OCI-LY1 (cell line): ENCODE data around the gene GPR101.

Experiments used
- H2AFZ ChIP-seq: fragments of 200-600 bp; sonication (generic), shearing (Covaris generic); 2 replicates; pipeline ENCODE4 v1.6.0; 2014; ENCODE audit warnings: antibody characterized with exemption, mild to moderate bottlenecking, low read length
- H3F3A ChIP-seq: fragments of 200-600 bp; sonication (generic), shearing (Covaris generic); 2 replicates; pipeline ENCODE4 v1.6.0; 2014; ENCODE audit warnings: mild to moderate bottlenecking, antibody characterized with exemption, low read length, moderate library complexity; ENCODE audit not compliant: insufficient read depth
- H3K27ac ChIP-seq: fragments of 200-600 bp; sonication (generic); 2 replicates; pipeline ENCODE4 v1.5.1; 2014; ENCODE audit warnings: low read length, mixed run types, mild to moderate bottlenecking, low read depth; ENCODE audit not compliant: poor library complexity, severe bottlenecking
- H3K27me3 ChIP-seq: fragments of 200-600 bp; sonication (generic); 2 replicates; pipeline ENCODE4 v1.6.0; 2014; ENCODE audit warnings: antibody characterized with exemption, mild to moderate bottlenecking, low read length, moderate library complexity; ENCODE audit not compliant: insufficient read depth
- H3K36me3 ChIP-seq: fragments of 200-600 bp; sonication (generic); 2 replicates; pipeline ENCODE4 v1.6.1; 2014; ENCODE audit warnings: mild to moderate bottlenecking, antibody characterized with exemption, low read length, moderate library complexity, mixed read lengths; ENCODE audit not compliant: insufficient read depth
- H3K4me1 ChIP-seq: fragments of 200-600 bp; sonication (generic); 2 replicates; pipeline ENCODE4 v1.5.1; 2014; ENCODE audit warnings: mild to moderate bottlenecking, low read length, moderate library complexity; ENCODE audit not compliant: insufficient read depth, severe bottlenecking
- H3K4me2 ChIP-seq: fragments of 200-600 bp; sonication (generic), shearing (Covaris generic); 2 replicates; pipeline ENCODE4 v1.6.1; 2014; ENCODE audit warnings: low read length
- H3K4me3 ChIP-seq: fragments of 200-600 bp; sonication (generic); 2 replicates; pipeline ENCODE4 v1.5.1; 2014; ENCODE audit warnings: low read length, low read depth, mild to moderate bottlenecking, mixed read lengths; ENCODE audit not compliant: poor library complexity, severe bottlenecking
- H3K79me2 ChIP-seq: fragments of 200-600 bp; shearing (Covaris generic); 2 replicates; pipeline ENCODE4 v1.6.1; 2016; ENCODE audit warnings: mixed run types, low read length, mixed read lengths; ENCODE audit not compliant: insufficient read depth
- H3K9ac ChIP-seq: fragments of 200-600 bp; sonication (generic), shearing (Covaris generic); 2 replicates; pipeline ENCODE4 v1.6.1; 2014; ENCODE audit warnings: mild to moderate bottlenecking, low read length, mixed read lengths
- H3K9me2 ChIP-seq: fragments of 200-600 bp; sonication (generic), shearing (Covaris generic); 2 replicates; pipeline ENCODE4 v1.6.1; 2014; ENCODE audit warnings: low read depth, mild to moderate bottlenecking, low read length, mixed read lengths
- H3K9me3 ChIP-seq: fragments of 200-600 bp; shearing (Covaris generic); 2 replicates; pipeline ENCODE4 v1.6.1; 2014; ENCODE audit warnings: low read length, mixed read lengths
- H4K20me1 ChIP-seq: fragments of 200-600 bp; sonication (generic), shearing (Covaris generic); 2 replicates; pipeline ENCODE4 v1.6.0; 2016; ENCODE audit warnings: mild to moderate bottlenecking, low read length; ENCODE audit not compliant: insufficient read depth
- EZH2 ChIP-seq: fragments of 200-600 bp; sonication (generic), shearing (Covaris generic); IDR thresholded peaks from 2 replicates; pipeline ENCODE4 v1.8.0; 2017; ENCODE audit warnings: borderline replicate concordance, mixed run types, mild to moderate bottlenecking, antibody characterized with exemption, low read length, moderate library complexity, mixed read lengths
- TF ChIP-seq, protein P1 (sequence below): fragments of 200-600 bp; sonication (generic), shearing (Covaris generic); IDR thresholded peaks from 2 replicates; pipeline ENCODE4 v1.5.1; 2017; ENCODE audit warnings: mild to moderate bottlenecking, antibody characterized with exemption, low read length, moderate library complexity, mixed read lengths

Gene GPR101

DNA sequence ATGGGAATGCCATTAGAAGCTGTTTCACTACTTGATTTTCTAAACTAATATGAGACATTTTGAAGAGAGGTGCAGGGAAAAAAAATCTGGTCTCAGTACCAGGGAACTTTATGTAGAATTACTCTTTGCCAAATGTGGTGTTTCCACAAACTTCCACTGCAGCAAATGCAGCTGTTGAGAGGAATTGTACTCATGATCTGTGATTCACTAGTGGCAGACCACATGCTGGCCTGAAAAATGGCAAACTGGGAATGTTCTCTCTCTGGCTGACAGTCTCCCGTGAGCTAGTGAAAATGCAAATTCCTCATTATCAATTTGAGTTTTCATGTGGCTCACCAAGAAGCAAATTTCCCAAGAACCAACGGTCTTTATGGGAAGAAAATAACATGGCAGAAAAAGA lies 37.8 kb upstream of the GPR101 start:
- Histone ChIP-seq H3F3A (no peaks in the 10 kb centered on the region), H3K9me2 (no peaks in the 10 kb centered on the region), H4K20me1 (no peaks in the 10 kb centered on the region), H3K36me3 (no peaks in the 10 kb centered on the region), H3K27ac (no peak overlapping the region), H3K4me2 (no peak overlapping the region), H3K4me3 (no peak overlapping the region), H2AFZ (no peak overlapping the region), H3K9ac (no peak overlapping the region), H3K27me3 (no peaks in the 10 kb centered on the region), H3K9me3 (no peaks in the 10 kb centered on the region), H3K79me2 (no peaks in the 10 kb centered on the region), H3K4me1 (no peaks in the 10 kb centered on the region)
- no peak for TF ChIP-seq EZH2
- TF ChIP-seq, protein P1, sequence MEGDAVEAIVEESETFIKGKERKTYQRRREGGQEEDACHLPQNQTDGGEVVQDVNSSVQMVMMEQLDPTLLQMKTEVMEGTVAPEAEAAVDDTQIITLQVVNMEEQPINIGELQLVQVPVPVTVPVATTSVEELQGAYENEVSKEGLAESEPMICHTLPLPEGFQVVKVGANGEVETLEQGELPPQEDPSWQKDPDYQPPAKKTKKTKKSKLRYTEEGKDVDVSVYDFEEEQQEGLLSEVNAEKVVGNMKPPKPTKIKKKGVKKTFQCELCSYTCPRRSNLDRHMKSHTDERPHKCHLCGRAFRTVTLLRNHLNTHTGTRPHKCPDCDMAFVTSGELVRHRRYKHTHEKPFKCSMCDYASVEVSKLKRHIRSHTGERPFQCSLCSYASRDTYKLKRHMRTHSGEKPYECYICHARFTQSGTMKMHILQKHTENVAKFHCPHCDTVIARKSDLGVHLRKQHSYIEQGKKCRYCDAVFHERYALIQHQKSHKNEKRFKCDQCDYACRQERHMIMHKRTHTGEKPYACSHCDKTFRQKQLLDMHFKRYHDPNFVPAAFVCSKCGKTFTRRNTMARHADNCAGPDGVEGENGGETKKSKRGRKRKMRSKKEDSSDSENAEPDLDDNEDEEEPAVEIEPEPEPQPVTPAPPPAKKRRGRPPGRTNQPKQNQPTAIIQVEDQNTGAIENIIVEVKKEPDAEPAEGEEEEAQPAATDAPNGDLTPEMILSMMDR = no peak

DNA sequence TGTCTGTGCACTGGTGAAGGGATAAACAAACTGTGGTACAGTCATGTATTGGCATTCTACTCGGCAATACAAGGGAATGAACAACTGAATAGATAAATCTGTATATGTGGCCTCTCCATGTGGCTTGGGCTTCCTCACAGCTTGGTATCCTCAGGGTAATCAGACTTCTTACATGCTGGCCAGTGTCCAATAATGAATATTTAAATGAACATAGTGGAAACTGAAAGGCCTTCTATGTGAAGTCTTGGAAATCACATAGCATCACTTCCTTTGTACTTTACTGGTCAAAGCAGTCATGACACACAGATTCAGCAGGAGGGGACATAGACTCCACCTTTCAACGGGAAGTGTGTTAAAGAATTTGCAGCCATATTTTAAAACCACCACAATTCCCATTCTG lies 33.4 kb upstream of the GPR101 start:
- no peak overlapping the region for H3K9ac ChIP-seq
- no peaks in the 10 kb centered on the region for H3K9me3 ChIP-seq
- H3K4me2 ChIP-seq = no peak overlapping the region
- no peak overlapping the region for H3K27ac ChIP-seq
- TF ChIP-seq, protein P1 = no peak
- TF ChIP-seq EZH2 = no peak
- H3K27me3 ChIP-seq = no peaks in the 10 kb centered on the region
- no peak overlapping the region for H2AFZ ChIP-seq
- no peaks in the 10 kb centered on the region for H3F3A ChIP-seq
- H4K20me1 ChIP-seq = no peaks in the 10 kb centered on the region
- H3K36me3 ChIP-seq = no peaks in the 10 kb centered on the region
- no peaks in the 10 kb centered on the region for H3K4me1 ChIP-seq
- H3K79me2 ChIP-seq = no peaks in the 10 kb centered on the region
- no peaks in the 10 kb centered on the region for H3K9me2 ChIP-seq
- no peak overlapping the region for H3K4me3 ChIP-seq

DNA sequence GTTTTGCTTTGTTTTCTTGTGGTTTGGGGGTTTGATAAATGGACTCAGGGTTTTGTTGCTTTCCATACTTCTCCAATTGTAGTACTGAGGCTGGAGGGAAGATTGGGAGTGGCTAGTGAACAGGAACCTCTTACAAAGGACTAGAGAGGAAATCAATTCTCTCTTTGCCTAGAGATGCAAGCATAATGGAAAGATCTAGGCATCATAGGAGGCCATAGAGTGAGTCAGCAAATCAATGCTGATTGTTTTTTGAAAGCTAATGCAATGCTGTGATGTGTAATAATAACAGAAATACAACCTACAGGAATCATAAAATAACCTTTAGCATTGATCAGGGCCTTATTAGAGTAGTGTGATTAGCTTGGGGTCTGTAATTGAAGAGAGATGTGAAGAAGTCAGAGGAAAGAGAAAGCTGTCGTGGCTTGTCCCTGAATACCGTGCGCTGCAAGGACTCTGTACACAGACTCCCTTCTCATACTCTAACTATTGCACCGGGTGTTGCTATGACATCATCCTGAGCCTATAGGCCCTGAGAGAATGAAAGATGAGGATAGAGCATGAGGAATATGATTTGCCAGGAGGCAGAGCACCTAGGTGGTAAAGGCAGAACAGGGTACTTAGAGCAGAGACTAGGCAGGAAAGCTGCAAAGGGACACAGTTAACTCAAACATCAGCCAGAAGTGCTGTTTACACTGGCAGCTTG lies 29.3 kb upstream of the GPR101 start:
- no peaks in the 10 kb centered on the region for H3K4me1 ChIP-seq
- no peak overlapping the region for H3K4me3 ChIP-seq
- no peak overlapping the region for H3K4me2 ChIP-seq
- H3K79me2 ChIP-seq = no peaks in the 10 kb centered on the region
- no peaks in the 10 kb centered on the region for H4K20me1 ChIP-seq
- TF ChIP-seq, protein P1 = no peak
- no peak for TF ChIP-seq EZH2
- H3K27me3 ChIP-seq = no peaks in the 10 kb centered on the region
- H3K9ac ChIP-seq = no peak overlapping the region
- H2AFZ ChIP-seq = no peak overlapping the region
- H3F3A ChIP-seq = no peaks in the 10 kb centered on the region
- no peak overlapping the region for H3K27ac ChIP-seq
- no peaks in the 10 kb centered on the region for H3K36me3 ChIP-seq
- no peaks in the 10 kb centered on the region for H3K9me3 ChIP-seq
- H3K9me2 ChIP-seq = no peaks in the 10 kb centered on the region
